ENCODE measurements around the gene BATF.

DNA sequence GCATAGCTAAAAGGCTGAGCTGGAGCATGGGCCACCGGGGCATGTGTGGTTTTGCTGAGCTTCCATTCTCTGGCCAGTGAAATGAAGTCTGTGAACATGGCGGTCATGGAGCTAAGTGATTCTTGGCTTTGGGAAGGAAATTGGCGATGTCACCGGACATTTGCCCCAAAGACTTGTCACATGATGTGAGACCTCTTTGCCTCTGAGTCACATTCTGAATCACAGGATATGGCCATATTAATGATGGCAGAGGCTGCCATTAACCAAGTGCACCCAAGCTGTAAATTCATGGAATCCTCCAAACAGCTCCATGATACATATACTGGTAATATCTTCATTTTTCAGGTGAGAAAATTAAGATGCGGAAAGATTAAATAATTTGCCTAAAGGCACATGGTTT lies 27.4 kb upstream of the BATF start:
- TF ChIP-seq, protein P1, sequence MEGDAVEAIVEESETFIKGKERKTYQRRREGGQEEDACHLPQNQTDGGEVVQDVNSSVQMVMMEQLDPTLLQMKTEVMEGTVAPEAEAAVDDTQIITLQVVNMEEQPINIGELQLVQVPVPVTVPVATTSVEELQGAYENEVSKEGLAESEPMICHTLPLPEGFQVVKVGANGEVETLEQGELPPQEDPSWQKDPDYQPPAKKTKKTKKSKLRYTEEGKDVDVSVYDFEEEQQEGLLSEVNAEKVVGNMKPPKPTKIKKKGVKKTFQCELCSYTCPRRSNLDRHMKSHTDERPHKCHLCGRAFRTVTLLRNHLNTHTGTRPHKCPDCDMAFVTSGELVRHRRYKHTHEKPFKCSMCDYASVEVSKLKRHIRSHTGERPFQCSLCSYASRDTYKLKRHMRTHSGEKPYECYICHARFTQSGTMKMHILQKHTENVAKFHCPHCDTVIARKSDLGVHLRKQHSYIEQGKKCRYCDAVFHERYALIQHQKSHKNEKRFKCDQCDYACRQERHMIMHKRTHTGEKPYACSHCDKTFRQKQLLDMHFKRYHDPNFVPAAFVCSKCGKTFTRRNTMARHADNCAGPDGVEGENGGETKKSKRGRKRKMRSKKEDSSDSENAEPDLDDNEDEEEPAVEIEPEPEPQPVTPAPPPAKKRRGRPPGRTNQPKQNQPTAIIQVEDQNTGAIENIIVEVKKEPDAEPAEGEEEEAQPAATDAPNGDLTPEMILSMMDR (IDR thresholded peaks at IDR 0.05), result no peak
- TF ChIP-seq POLR2A (IDR thresholded peaks at IDR 0.05), result no peak

Measured in right lobe of liver (tissue), 4 donors.